D721Med (cell line): Measurements from ENCODE around the gene CTNNB1.
"Not testable (repeated sequence)": the region's sequence is repeated elsewhere in the genome, so short reads cannot be mapped to it uniquely, and the experiment has no call there.

Source experiments
- DNase-seq: peaks from one replicate; pipeline ENCODE4 v3.0.0; 2011; ENCODE audit warnings: low spot score; ENCODE audit not compliant: insufficient read length
- FAIRE-seq: peaks from 2 replicates; lab custom pipeline; 2011; peaks lifted over from hg19 to GRCh38; lab: Jason Lieb, UNC
- CTCF ChIP-seq: IDR thresholded peaks from 2 replicates; pipeline ENCODE4 v1.5.1; 2012; ENCODE audit warnings: mild to moderate bottlenecking, control low read depth; ENCODE audit not compliant: insufficient read depth; ENCODE audit errors: missing control alignments

Gene CTNNB1

GRCh38 chr3:41267975-41268640, 68.8 kb downstream of the CTNNB1 start:
- DNase-seq (no peak), FAIRE-seq (no peak)
- no peak for TF ChIP-seq CTCF

GRCh38 chr3:41272667-41273066, 73.4 kb downstream of the CTNNB1 start:
- DNase-seq (no peak), FAIRE-seq (no peak)
- no peak for TF ChIP-seq CTCF

GRCh38 chr3:41274944-41275668, 75.8 kb downstream of the CTNNB1 start:
- DNase-seq, result no peak
- FAIRE-seq, result no peak
- TF ChIP-seq CTCF, result no peak

- DNase-seq (no peak), FAIRE-seq (no peak)
- no peak for TF ChIP-seq CTCF
Measured at GRCh38 chr3:41276191-41276590, 76.9 kb downstream of the CTNNB1 start.

- no peak for TF ChIP-seq CTCF
- no peak for FAIRE-seq
- no peak for DNase-seq
Measured at GRCh38 chr3:41277790-41278465, 78.6 kb downstream of the CTNNB1 start.

- not testable (repeated sequence) for DNase-seq, FAIRE-seq
Measured at GRCh38 chr3:41284934-41285333, 85.6 kb downstream of the CTNNB1 start.

- no peak for DNase-seq
- no peak for FAIRE-seq
- TF ChIP-seq CTCF, result no peak
Measured at GRCh38 chr3:41286305-41286704, 87.0 kb downstream of the CTNNB1 start.
